Mesenchymal stem cell (in vitro differentiated cells and primary cell): ENCODE results near the gene IKZF5.

Experiments used
- DNase-seq: peaks from one replicate; pipeline ENCODE4 v3.0.0-alpha.2; 2013
- H2AFZ ChIP-seq: one replicate; pipeline ENCODE4 v1.6.1; 2013; ENCODE audit warnings: low read depth, mild to moderate bottlenecking, control low read depth, inconsistent platforms, low read length, moderate library complexity
- H2AK5ac ChIP-seq: 2 replicates; pipeline ENCODE4 v1.6.1; 2013; ENCODE audit warnings: low read length, moderate library complexity, mild to moderate bottlenecking, inconsistent platforms; ENCODE audit not compliant: severe bottlenecking
- H2BK120ac ChIP-seq: one replicate; pipeline ENCODE4 v1.6.1; 2013; ENCODE audit warnings: low read depth, mild to moderate bottlenecking, inconsistent platforms, low read length, moderate library complexity
- H2BK12ac ChIP-seq, 2 experiments: one replicate each; pipeline ENCODE4 v1.6.1; 2013; ENCODE audit warnings: inconsistent platforms in 2 of 2, low read length in 2 of 2, mild to moderate bottlenecking in 2 of 2, moderate library complexity in 2 of 2, control low read depth in 1 of 2
- H2BK15ac ChIP-seq: one replicate; pipeline ENCODE4 v1.6.1; 2013; ENCODE audit warnings: mild to moderate bottlenecking, low read depth, inconsistent platforms; ENCODE audit not compliant: poor library complexity, severe bottlenecking
- H2BK5ac ChIP-seq: 2 replicates; pipeline ENCODE4 v1.6.1; 2013; ENCODE audit warnings: low read depth, mild to moderate bottlenecking, low read length, control low read depth, inconsistent platforms; ENCODE audit not compliant: poor library complexity, severe bottlenecking
- H3K14ac ChIP-seq, 2 experiments: one replicate each; pipeline ENCODE4 v1.6.1; 2013; ENCODE audit warnings: inconsistent platforms in 2 of 2, low read length in 2 of 2, control low read depth in 1 of 2, mild to moderate bottlenecking in 1 of 2, moderate library complexity in 1 of 2
- H3K18ac ChIP-seq, 2 experiments: one replicate each; pipeline ENCODE4 v1.6.1; 2013; ENCODE audit warnings: inconsistent platforms in 2 of 2, low read length in 2 of 2, control low read depth in 1 of 2, low read depth in 1 of 2, mild to moderate bottlenecking in 1 of 2
- H3K23ac ChIP-seq, 2 experiments: one replicate each; pipeline ENCODE4 v1.6.1; 2013; ENCODE audit warnings: inconsistent platforms in 2 of 2, low read length in 2 of 2, mild to moderate bottlenecking in 2 of 2, moderate library complexity in 2 of 2, control low read depth in 1 of 2
- H3K27ac ChIP-seq: 2 replicates; pipeline ENCODE4 v1.5.1; 2013; ENCODE audit warnings: mild to moderate bottlenecking, moderate library complexity, low read length, control low read depth, inconsistent platforms; ENCODE audit not compliant: poor library complexity, severe bottlenecking
- H3K27me3 ChIP-seq, 2 experiments: 2 replicates each; pipeline versions ENCODE4 v1.6.1 to v1.7.0; 2013; ENCODE audit warnings: low read length in 2 of 2, mild to moderate bottlenecking in 2 of 2, moderate library complexity in 2 of 2, control low read depth in 1 of 2, inconsistent platforms in 1 of 2; ENCODE audit not compliant: control insufficient read depth in 1 of 2, insufficient read depth in 1 of 2
- H3K36me3 ChIP-seq, 2 experiments: 2 replicates each; pipeline versions ENCODE4 v1.6.1 to v1.7.0; 2013; ENCODE audit warnings: low read length in 2 of 2, control low read depth in 1 of 2, inconsistent platforms in 1 of 2, low read depth in 1 of 2, mild to moderate bottlenecking in 1 of 2; ENCODE audit not compliant: insufficient read depth in 2 of 2, control insufficient read depth in 1 of 2
- H3K4ac ChIP-seq, 2 experiments: one replicate each; pipeline ENCODE4 v1.6.1; 2013; ENCODE audit warnings: inconsistent platforms in 2 of 2, low read length in 2 of 2, mild to moderate bottlenecking in 2 of 2, moderate library complexity in 2 of 2, control low read depth in 1 of 2, low read depth in 1 of 2
- H3K4me1 ChIP-seq: 2 replicates; pipeline ENCODE4 v1.6.1; 2013; ENCODE audit warnings: low read depth, low read length, control low read depth; ENCODE audit not compliant: control insufficient read depth, insufficient read depth
- H3K4me2 ChIP-seq: 2 replicates; pipeline ENCODE4 v1.6.1; 2013; ENCODE audit warnings: low read length, mild to moderate bottlenecking, inconsistent platforms; ENCODE audit not compliant: poor library complexity, severe bottlenecking
- H3K4me3 ChIP-seq, 2 experiments: 2 replicates each; pipeline versions ENCODE4 v1.5.1 to v1.7.0; 2013; ENCODE audit warnings: low read length in 2 of 2, mild to moderate bottlenecking in 2 of 2, control low read depth in 1 of 2, low read depth in 1 of 2; ENCODE audit not compliant: insufficient read depth in 1 of 2
- H3K79me1 ChIP-seq: replicated peaks from 2 replicates; pipeline ENCODE4 v1.6.1; 2013; ENCODE audit warnings: mild to moderate bottlenecking, control low read depth, low read length, inconsistent platforms; ENCODE audit not compliant: poor library complexity, severe bottlenecking
- H3K9ac ChIP-seq: 2 replicates; pipeline ENCODE4 v1.7.0; 2013; ENCODE audit warnings: mild to moderate bottlenecking, low read length, moderate library complexity
- H3K9me3 ChIP-seq: 2 replicates; pipeline ENCODE4 v1.7.0; 2013; ENCODE audit warnings: mild to moderate bottlenecking, low read length; ENCODE audit not compliant: control insufficient read depth
- H4K8ac ChIP-seq: one replicate; pipeline ENCODE4 v1.6.1; 2013; ENCODE audit warnings: inconsistent platforms, mild to moderate bottlenecking, low read length, moderate library complexity
- H4K91ac ChIP-seq: one replicate; pipeline ENCODE4 v1.6.1; 2013; ENCODE audit warnings: mild to moderate bottlenecking, low read length, inconsistent platforms
- WGBS: methylation state at CpG from one replicate; pipeline ENCODE4 v1.1.7; 2013; ENCODE audit warnings: mixed read lengths; 5-methylcytosine and 5-hydroxymethylcytosine counted together

Gene IKZF5

DNA sequence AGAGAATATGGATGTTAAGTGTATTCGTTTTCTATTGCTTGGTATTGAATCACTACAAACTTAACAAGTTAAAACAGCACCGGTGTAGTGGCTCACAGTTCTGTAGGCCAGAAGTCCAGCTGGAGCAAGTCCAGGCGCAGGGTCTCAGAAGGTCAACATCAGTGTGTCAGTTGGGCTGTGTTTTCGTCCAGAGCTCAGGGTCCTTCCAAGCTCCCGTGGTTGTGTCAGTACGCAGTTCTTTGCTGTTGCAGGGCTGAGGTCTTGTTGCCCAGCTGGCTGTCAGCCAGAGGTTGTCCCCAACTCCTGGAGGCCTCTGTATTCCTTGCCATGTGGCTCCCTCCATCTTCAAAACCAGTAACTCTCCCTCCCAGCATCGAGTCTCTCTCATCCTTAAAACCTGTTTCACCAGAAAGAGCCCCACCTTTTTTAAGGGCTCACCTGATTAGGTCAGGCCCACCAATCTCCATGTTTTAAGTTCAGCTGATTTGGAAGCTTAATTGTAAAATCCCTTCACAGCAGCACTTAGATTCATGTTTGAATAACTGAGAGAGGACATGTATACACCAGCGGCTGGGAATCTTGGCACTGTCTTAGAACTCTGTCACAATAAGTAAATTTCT, 27.0 kb upstream of the IKZF5 start:
- no peak overlapping the region for H2AFZ ChIP-seq
- no peak overlapping the region for H3K27ac ChIP-seq
- H3K36me3 ChIP-seq, result peaks cover 0 to 17% of the 10 kb centered on the region in 2 experiments
- H2BK120ac ChIP-seq, result no peak overlapping the region
- H3K9me3 ChIP-seq, result no peaks in the 10 kb centered on the region
- no peaks in the 10 kb centered on the region for H3K79me1 ChIP-seq
- no peak overlapping the region for H2BK15ac ChIP-seq
- no peaks in the 10 kb centered on the region for H3K4me1 ChIP-seq
- no peaks in the 10 kb centered on the region for H3K27me3 ChIP-seq
- H4K8ac ChIP-seq, result no peak overlapping the region
- no peak overlapping the region for H3K4me2 ChIP-seq
- H3K9ac ChIP-seq, result no peak overlapping the region
- H4K91ac ChIP-seq, result no peak overlapping the region
- no peak overlapping the region for H3K4me3 ChIP-seq
- no peak for DNase-seq
- H3K23ac ChIP-seq, result no peak overlapping the region
- no peak overlapping the region for H2AK5ac ChIP-seq
- H3K18ac ChIP-seq, result no peak overlapping the region
- H2BK12ac ChIP-seq, result no peak overlapping the region
- H3K14ac ChIP-seq, result no peak overlapping the region
- H2BK5ac ChIP-seq, result no peak overlapping the region
- WGBS, result 91% methylated on average over 7 of the region's 8 CpGs
- no peak overlapping the region for H3K4ac ChIP-seq

- H2AFZ ChIP-seq, result no peak overlapping the region
- H3K9me3 ChIP-seq, result no peaks in the 10 kb centered on the region
- H3K4me1 ChIP-seq, result no peaks in the 10 kb centered on the region
- no peak overlapping the region for H3K18ac ChIP-seq
- no peak overlapping the region for H2BK15ac ChIP-seq
- H4K91ac ChIP-seq, result no peak overlapping the region
- H2BK120ac ChIP-seq, result no peak overlapping the region
- peaks cover 0 to 17% of the 10 kb centered on the region in 2 experiments for H3K36me3 ChIP-seq
- DNase-seq, result no peak
- no peaks in the 10 kb centered on the region for H3K79me1 ChIP-seq
- no peak overlapping the region for H2AK5ac ChIP-seq
- no peaks in the 10 kb centered on the region for H3K27me3 ChIP-seq
- no peak overlapping the region for H2BK5ac ChIP-seq
- no peak overlapping the region for H3K4ac ChIP-seq
- H3K4me3 ChIP-seq, result no peak overlapping the region
- H3K14ac ChIP-seq, result no peak overlapping the region
- H3K23ac ChIP-seq, result no peak overlapping the region
- no peak overlapping the region for H3K4me2 ChIP-seq
- H3K27ac ChIP-seq, result no peak overlapping the region
- no peak overlapping the region for H3K9ac ChIP-seq
- H2BK12ac ChIP-seq, result no peak overlapping the region
- H4K8ac ChIP-seq, result no peak overlapping the region
Measured at GRCh38 chr10:123034332-123034731, 25.7 kb upstream of the IKZF5 start.

- DNase-seq, result no peak
- Histone ChIP-seq H3K14ac (no peak overlapping the region), H3K4me1 (no peaks in the 10 kb centered on the region), H3K4me2 (no peak overlapping the region), H2BK120ac (no peak overlapping the region), H2AK5ac (no peak overlapping the region), H3K36me3 (peaks cover 0 to 9% of the 10 kb centered on the region in 2 experiments), H3K9ac (no peak overlapping the region), H3K27me3 (no peaks in the 10 kb centered on the region), H3K18ac (no peak overlapping the region), H2BK5ac (no peak overlapping the region), H4K91ac (no peak overlapping the region), H2BK12ac (no peak overlapping the region), H3K4me3 (no peak overlapping the region), H4K8ac (no peak overlapping the region), H2AFZ (no peak overlapping the region), H3K4ac (no peak overlapping the region), H3K27ac (no peak overlapping the region), H2BK15ac (no peak overlapping the region), H3K23ac (no peak overlapping the region), H3K9me3 (no peaks in the 10 kb centered on the region), H3K79me1 (no peaks in the 10 kb centered on the region)
- no CpG with 5 or more reads among the region's 1 CpG for WGBS
Measured at GRCh38 chr10:123031124-123031523, 22.5 kb upstream of the IKZF5 start.

DNA sequence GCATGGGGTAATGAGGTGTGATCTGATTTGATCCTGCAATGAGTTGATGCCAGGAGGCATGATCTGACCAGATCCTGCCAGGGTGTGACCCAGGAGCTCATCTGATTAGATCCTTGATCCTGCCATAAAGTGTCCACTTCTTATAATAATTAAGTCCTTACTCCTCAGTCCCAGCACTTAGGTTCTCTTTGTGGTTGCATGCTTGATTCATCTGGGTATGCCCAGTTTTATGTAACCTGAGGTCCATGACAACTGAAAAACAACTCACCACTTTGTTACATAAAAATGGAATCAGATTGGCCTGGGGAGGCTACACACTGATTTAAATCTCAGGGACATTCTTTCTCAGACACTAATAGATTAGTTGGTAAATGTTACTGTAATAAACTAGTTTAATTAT, 19.3 kb upstream of the IKZF5 start:
- no peaks in the 10 kb centered on the region for H3K36me3 ChIP-seq
- peaks cover 1% of the 10 kb centered on the region for H3K4me1 ChIP-seq
- H3K79me1 ChIP-seq, result peaks cover 3% of the 10 kb centered on the region
- no peak overlapping the region for H2BK5ac ChIP-seq
- no peak overlapping the region for H4K91ac ChIP-seq
- H3K27ac ChIP-seq, result no peak overlapping the region
- H3K9me3 ChIP-seq, result no peaks in the 10 kb centered on the region
- no peak for DNase-seq
- H3K9ac ChIP-seq, result no peak overlapping the region
- no peak overlapping the region for H2BK12ac ChIP-seq
- H3K4me3 ChIP-seq, result no peak overlapping the region
- H3K18ac ChIP-seq, result no peak overlapping the region
- no peak overlapping the region for H2AK5ac ChIP-seq
- no peak overlapping the region for H4K8ac ChIP-seq
- H2BK15ac ChIP-seq, result no peak overlapping the region
- no peak overlapping the region for H2BK120ac ChIP-seq
- H3K4me2 ChIP-seq, result no peak overlapping the region
- H3K4ac ChIP-seq, result no peak overlapping the region
- no peak overlapping the region for H2AFZ ChIP-seq
- no peaks in the 10 kb centered on the region for H3K27me3 ChIP-seq
- H3K23ac ChIP-seq, result no peak overlapping the region
- H3K14ac ChIP-seq, result no peak overlapping the region
